Calu3 (cell line): ENCODE data around the gene NAV2. TPM values are rescaled to one million over a fixed set of nuclear protein-coding genes. Genes with fewer than 3 reads are reported as not detected.

ENCODE experiments used
- BruUV-seq: library from RNA; stranded (reverse); fragments of 400-500 nt; replicated peaks from 2 replicates; lab custom pipeline; 2021; lab: Mats Ljungman, UMichigan
- CTCF ChIA-PET: fragments of 300-600 bp; sonication (Branson Sonifier 250); formaldehyde crosslinking; loops from one replicate; lab custom pipeline; 2022; ENCODE audit warnings: antibody characterized with exemption; lab: Charles Lee
- DNase-seq: peaks from one replicate; pipeline ENCODE4 v3.0.0; 2022
- H3K27ac Mint-ChIP-seq: one replicate; pipeline ENCODE4 v1.8.0; 2022; ENCODE audit warnings: mixed read lengths; ENCODE audit not compliant: unreplicated experiment
- H3K27me3 Mint-ChIP-seq: one replicate; pipeline ENCODE4 v1.8.0; 2022; ENCODE audit warnings: mixed read lengths; ENCODE audit not compliant: unreplicated experiment
- H3K36me3 Mint-ChIP-seq: one replicate; pipeline ENCODE4 v1.8.0; 2022; ENCODE audit warnings: mild to moderate bottlenecking, moderate library complexity, mixed read lengths; ENCODE audit not compliant: insufficient read depth, unreplicated experiment
- H3K4me1 Mint-ChIP-seq: one replicate; pipeline ENCODE4 v1.8.0; 2022; ENCODE audit warnings: mild to moderate bottlenecking, low read depth, mixed read lengths; ENCODE audit not compliant: unreplicated experiment
- H3K4me3 Mint-ChIP-seq: one replicate; pipeline ENCODE4 v1.8.0; 2022; ENCODE audit warnings: mild to moderate bottlenecking, low read depth, moderate library complexity, mixed read lengths; ENCODE audit not compliant: unreplicated experiment
- H3K9me3 Mint-ChIP-seq: one replicate; pipeline ENCODE4 v1.8.0; 2022; ENCODE audit warnings: low read depth, mixed read lengths; ENCODE audit not compliant: unreplicated experiment
- intact Hi-C: fragments of 100-400 bp; cut with micrococcal nuclease; formaldehyde crosslinking; loops from one replicate; pipeline ENCODE4 v1.10.0; 2022; ENCODE audit not compliant: unreplicated experiment
- total RNA-seq: library from RNA; stranded (reverse); gene quantifications from 2 replicates; pipeline ENCODE4 v1.2.3, GENCODE V29; 2022
- TF ChIP-seq, protein P1 (sequence below): fragments of 200-600 bp; IDR thresholded peaks from one replicate; pipeline ENCODE4 v1.8.0; 2022; ENCODE audit warnings: antibody characterized with exemption; ENCODE audit not compliant: unreplicated experiment

The NAV2 gene
- total RNA-seq, 1 experiment from 2014 or later = 21.4 TPM

- TF ChIP-seq, protein P1, sequence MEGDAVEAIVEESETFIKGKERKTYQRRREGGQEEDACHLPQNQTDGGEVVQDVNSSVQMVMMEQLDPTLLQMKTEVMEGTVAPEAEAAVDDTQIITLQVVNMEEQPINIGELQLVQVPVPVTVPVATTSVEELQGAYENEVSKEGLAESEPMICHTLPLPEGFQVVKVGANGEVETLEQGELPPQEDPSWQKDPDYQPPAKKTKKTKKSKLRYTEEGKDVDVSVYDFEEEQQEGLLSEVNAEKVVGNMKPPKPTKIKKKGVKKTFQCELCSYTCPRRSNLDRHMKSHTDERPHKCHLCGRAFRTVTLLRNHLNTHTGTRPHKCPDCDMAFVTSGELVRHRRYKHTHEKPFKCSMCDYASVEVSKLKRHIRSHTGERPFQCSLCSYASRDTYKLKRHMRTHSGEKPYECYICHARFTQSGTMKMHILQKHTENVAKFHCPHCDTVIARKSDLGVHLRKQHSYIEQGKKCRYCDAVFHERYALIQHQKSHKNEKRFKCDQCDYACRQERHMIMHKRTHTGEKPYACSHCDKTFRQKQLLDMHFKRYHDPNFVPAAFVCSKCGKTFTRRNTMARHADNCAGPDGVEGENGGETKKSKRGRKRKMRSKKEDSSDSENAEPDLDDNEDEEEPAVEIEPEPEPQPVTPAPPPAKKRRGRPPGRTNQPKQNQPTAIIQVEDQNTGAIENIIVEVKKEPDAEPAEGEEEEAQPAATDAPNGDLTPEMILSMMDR = no peak
- BruUV-seq = no TSS peak
- CTCF ChIA-PET = no interaction called here
These were observed 93.2 kb downstream of the NAV2 start for GRCh38 chr11:19805827-19806226.

GRCh38 chr11:19806251-19806650, 93.6 kb downstream of the NAV2 start:
- CTCF ChIA-PET = no interaction called here

More at GRCh38 chr11:19805827-19806226, 93.2 kb downstream of the NAV2 start:
- Mint-ChIP-seq H3K4me3 (no peak overlapping the region), H3K27me3 (no peaks in the 10 kb centered on the region), H3K27ac (no peak overlapping the region), H3K36me3 (peaks cover 15% of the 10 kb centered on the region), H3K4me1 (peaks cover 57% of the 10 kb centered on the region), H3K9me3 (no peaks in the 10 kb centered on the region)
- no peak for DNase-seq
- intact Hi-C loops = loop anchor here (2.0 kb wide), 1 partner anchor 53 kb away; no protein-coding TSS in a partner anchor

GRCh38 chr11:19808076-19808911, 95.7 kb downstream of the NAV2 start:
- Mint-ChIP-seq H3K36me3 (peaks cover 13% of the 10 kb centered on the region), H3K27me3 (no peaks in the 10 kb centered on the region), H3K27ac (no peak overlapping the region), H3K4me1 (peaks cover 54% of the 10 kb centered on the region), H3K9me3 (no peaks in the 10 kb centered on the region), H3K4me3 (no peak overlapping the region)
- no peak for DNase-seq
- TF ChIP-seq, protein P1 = no peak
- intact Hi-C loops = loop anchor here (2.0 kb wide), 3 partner anchors 67 to 251 kb away; no protein-coding TSS in a partner anchor
- CTCF ChIA-PET = interaction anchor here (0.6 to 1.5 kb wide), 2 partner anchors 55 to 250 kb away, joined by 3 to 9 read pairs; no protein-coding TSS in a partner anchor
- no TSS peak for BruUV-seq

More at GRCh38 chr11:19806251-19806650, 93.6 kb downstream of the NAV2 start:
- no peaks in the 10 kb centered on the region for H3K9me3 Mint-ChIP-seq
- intact Hi-C loops = no loop called here
- H3K36me3 Mint-ChIP-seq = peaks cover 15% of the 10 kb centered on the region
- no peak overlapping the region for H3K4me3 Mint-ChIP-seq
- H3K4me1 Mint-ChIP-seq = peaks cover 57% of the 10 kb centered on the region
- TF ChIP-seq, protein P1 = no peak
- no peak for DNase-seq
- H3K27me3 Mint-ChIP-seq = no peaks in the 10 kb centered on the region
- no TSS peak for BruUV-seq
- no peak overlapping the region for H3K27ac Mint-ChIP-seq

GRCh38 chr11:19810852-19811251, 98.2 kb downstream of the NAV2 start:
- CTCF ChIA-PET = interaction anchor here (0.6 kb wide), 1 partner anchor 8 kb away, joined by 6 read pairs; no protein-coding TSS in a partner anchor
- Mint-ChIP-seq H3K27me3 (no peaks in the 10 kb centered on the region), H3K4me1 (peaks cover 31% of the 10 kb centered on the region), H3K4me3 (no peak overlapping the region), H3K36me3 (no peaks in the 10 kb centered on the region), H3K27ac (no peak overlapping the region), H3K9me3 (no peaks in the 10 kb centered on the region)
- intact Hi-C loops = no loop called here
- DNase-seq = no peak
- BruUV-seq = no TSS peak
- TF ChIP-seq, protein P1 = no peak
